Putamen (tissue), 1 donor: ENCODE data around the gene PCBD2.
"Not testable (repeated sequence)": the region's sequence is repeated elsewhere in the genome, so short reads cannot be mapped to it uniquely, and the experiment has no call there.

Source experiments
- DNase-seq: peaks from one replicate; pipeline ENCODE4 v3.0.0-alpha.2; 2016; ENCODE audit warnings: low spot score

Gene PCBD2

GRCh38 chr5:134963098-134963497 lies 58.2 kb downstream of the PCBD2 start:
- no peak for DNase-seq

- DNase-seq = no peak
Observed at GRCh38 chr5:134964359-134965270, 59.7 kb downstream of the PCBD2 start.

- DNase-seq = no peak
Observed at GRCh38 chr5:134965271-134965825, 60.4 kb downstream of the PCBD2 start.

GRCh38 chr5:134967607-134968006 lies 62.7 kb downstream of the PCBD2 start, which contains the start of gene CATSPER3:
Gene CATSPER3, plus strand, starts transcription at chr5:134967907. Its CDS starts 85 bp downstream, at chr5:134967992.
- DNase-seq = no peak

- no peak for DNase-seq
Observed at GRCh38 chr5:134968055-134968454, 63.1 kb downstream of the PCBD2 start.

GRCh38 chr5:134969166-134969565 lies 64.2 kb downstream of the PCBD2 start:
- DNase-seq = no peak

- no peak for DNase-seq
Observed at GRCh38 chr5:134975078-134975715, 70.3 kb downstream of the PCBD2 start.

- no peak for DNase-seq
Observed at GRCh38 chr5:134975843-134976242, 70.9 kb downstream of the PCBD2 start.

GRCh38 chr5:134976841-134977240 lies 71.9 kb downstream of the PCBD2 start:
- DNase-seq = no peak

GRCh38 chr5:134979416-134979815 lies 74.5 kb downstream of the PCBD2 start:
- no peak for DNase-seq

- no peak for DNase-seq
Observed at GRCh38 chr5:134982230-134982629, 77.3 kb downstream of the PCBD2 start.

GRCh38 chr5:134989266-134989830 lies 84.4 kb downstream of the PCBD2 start:
- no peak for DNase-seq

GRCh38 chr5:134990183-134990582 lies 85.3 kb downstream of the PCBD2 start:
- DNase-seq = not testable (repeated sequence)

GRCh38 chr5:134992148-134992547 lies 87.2 kb downstream of the PCBD2 start:
- DNase-seq = no peak

- DNase-seq = no peak
Observed at GRCh38 chr5:134993161-134993560, 88.2 kb downstream of the PCBD2 start.

- DNase-seq = no peak
Observed at GRCh38 chr5:134994560-134995156, 89.7 kb downstream of the PCBD2 start.

GRCh38 chr5:134995850-134996402 lies 91.0 kb downstream of the PCBD2 start:
- no peak for DNase-seq

GRCh38 chr5:134997015-134997414 lies 92.1 kb downstream of the PCBD2 start:
- no peak for DNase-seq

GRCh38 chr5:134998068-134998467 lies 93.1 kb downstream of the PCBD2 start:
- not testable (repeated sequence) for DNase-seq

GRCh38 chr5:135004376-135004775 lies 99.4 kb downstream of the PCBD2 start:
- no peak for DNase-seq

- no peak for DNase-seq
Observed at GRCh38 chr5:135005076-135005475, 100.1 kb downstream of the PCBD2 start.

GRCh38 chr5:135007305-135007704 lies 102.4 kb downstream of the PCBD2 start:
- no peak for DNase-seq
